Esophagus muscularis mucosa (tissue), 4 donors: ENCODE data around the gene LMF2. TPM values are rescaled to one million over a fixed set of nuclear protein-coding genes. Genes with fewer than 3 reads are reported as not detected.

Experiments used
- DNase-seq: peaks from one replicate; pipeline ENCODE4 v3.0.0-alpha.2; 2017; ENCODE audit errors: extremely low spot score
- H3K27ac ChIP-seq, 4 donors: fragments of 200-600 bp; sonication (generic); replicated peaks in 1 of 4; 1 replicate in 3 of 4; 2 replicates in 1 of 4; pipeline ENCODE4 v1.5.1; 2016 to 2019; ENCODE audit warnings: mild to moderate bottlenecking in 1 of 4
- H3K27me3 ChIP-seq, 4 donors: fragments of 200-600 bp; sonication (generic); one replicate each; pipeline versions ENCODE4 v1.5.1 to v1.6.0; 2016 to 2019
- H3K36me3 ChIP-seq, 4 donors: fragments of 200-600 bp; sonication (generic); one replicate each; pipeline ENCODE4 v1.5.1; 2016 to 2019
- H3K4me1 ChIP-seq, 4 donors: fragments of 200-600 bp; sonication (generic); one replicate each; pipeline ENCODE4 v1.5.1; 2016 to 2019
- H3K4me3 ChIP-seq, 4 donors: fragments of 200-600 bp; sonication (generic); 1 replicate in 2 of 4; 2 replicates in 2 of 4; pipeline ENCODE4 v1.5.1; 2016 to 2019; ENCODE audit warnings: mild to moderate bottlenecking in 4 of 4, moderate library complexity in 1 of 4
- H3K9me3 ChIP-seq, 4 donors: fragments of 200-600 bp; sonication (generic); 1 replicate in 3 of 4; 2 replicates in 1 of 4; pipeline ENCODE4 v1.5.1; 2016 to 2019
- EP300 ChIP-seq: sonication (generic); formaldehyde crosslinking; IDR thresholded peaks from one replicate; pipeline ENCODE4 v1.6.1; 2017; ENCODE audit warnings: antibody characterized with exemption
- POLR2A ChIP-seq: fragments of 450-650 bp; IDR thresholded peaks from one replicate; pipeline ENCODE4 v1.6.1; 2017; ENCODE audit warnings: antibody characterized with exemption, moderate library complexity, mild to moderate bottlenecking, low read depth
- POLR2AphosphoS5 ChIP-seq, 2 donors: sonication (generic); formaldehyde crosslinking; IDR thresholded peaks; one replicate each; pipeline ENCODE4 v1.6.1; 2017; ENCODE audit warnings: antibody characterized with exemption in 2 of 2
- WGBS: methylation state at CpG from one replicate; pipeline ENCODE4 v1.1.5; 2018; 5-methylcytosine and 5-hydroxymethylcytosine counted together
- intact Hi-C: fragments of 100-400 bp; cut with DNase I; formaldehyde crosslinking; loops from one replicate; pipeline ENCODE4 v1.15.1; 2023
- total RNA-seq, 4 donors: library from RNA; depleted of rRNA; stranded (reverse); fragments of >200 nt; gene quantifications; one replicate each; pipeline versions ENCODE4 v1.1.0 to v1.2.1, GENCODE V29; 2016
- TF ChIP-seq, protein P1 (sequence below), 3 experiments: fragments of 200-600 bp in 2 of 3; fragments of 450-650 bp in 1 of 3; sonication (generic) in 2 of 3; IDR thresholded peaks; one replicate each; pipeline ENCODE4 v1.5.1; 2017 to 2019; ENCODE audit warnings: antibody characterized with exemption in 3 of 3, mild to moderate bottlenecking in 2 of 3, moderate library complexity in 1 of 3

LMF2 gene
- total RNA-seq, 4 donors from 2014 or later = 34.9 to 67.1 (median 46.8) TPM

DNA sequence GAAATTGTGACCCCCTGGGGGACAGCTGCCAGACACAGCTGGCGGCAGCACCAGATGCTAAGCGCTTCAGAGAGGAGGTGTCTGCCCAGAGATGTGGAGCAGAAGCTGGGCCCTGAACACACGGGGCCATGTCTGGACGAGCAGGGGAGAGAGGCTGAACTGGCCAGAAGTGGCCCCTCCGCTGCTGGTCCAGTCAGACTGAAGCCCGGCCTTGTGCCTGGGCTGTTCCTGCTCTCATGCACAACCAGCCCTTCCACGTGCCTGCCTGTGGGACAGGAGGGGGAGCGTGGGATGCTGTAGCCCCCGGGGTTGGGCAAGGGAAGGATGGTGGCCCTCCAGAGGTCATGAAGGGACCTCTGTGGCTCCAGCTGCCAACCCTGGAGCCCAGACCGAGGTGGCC is 24.4 kb downstream of the LMF2 start:
- no peak overlapping the region for H3K4me3 ChIP-seq
- intact Hi-C loops = no loop called here
- WGBS = 80% methylated on average over 4 of the region's 10 CpGs

GRCh38 chr22:50482107-50483074 is 25.1 kb downstream of the LMF2 start:
- no peak overlapping the region for H3K27ac ChIP-seq
- TF ChIP-seq, protein P1, sequence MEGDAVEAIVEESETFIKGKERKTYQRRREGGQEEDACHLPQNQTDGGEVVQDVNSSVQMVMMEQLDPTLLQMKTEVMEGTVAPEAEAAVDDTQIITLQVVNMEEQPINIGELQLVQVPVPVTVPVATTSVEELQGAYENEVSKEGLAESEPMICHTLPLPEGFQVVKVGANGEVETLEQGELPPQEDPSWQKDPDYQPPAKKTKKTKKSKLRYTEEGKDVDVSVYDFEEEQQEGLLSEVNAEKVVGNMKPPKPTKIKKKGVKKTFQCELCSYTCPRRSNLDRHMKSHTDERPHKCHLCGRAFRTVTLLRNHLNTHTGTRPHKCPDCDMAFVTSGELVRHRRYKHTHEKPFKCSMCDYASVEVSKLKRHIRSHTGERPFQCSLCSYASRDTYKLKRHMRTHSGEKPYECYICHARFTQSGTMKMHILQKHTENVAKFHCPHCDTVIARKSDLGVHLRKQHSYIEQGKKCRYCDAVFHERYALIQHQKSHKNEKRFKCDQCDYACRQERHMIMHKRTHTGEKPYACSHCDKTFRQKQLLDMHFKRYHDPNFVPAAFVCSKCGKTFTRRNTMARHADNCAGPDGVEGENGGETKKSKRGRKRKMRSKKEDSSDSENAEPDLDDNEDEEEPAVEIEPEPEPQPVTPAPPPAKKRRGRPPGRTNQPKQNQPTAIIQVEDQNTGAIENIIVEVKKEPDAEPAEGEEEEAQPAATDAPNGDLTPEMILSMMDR (IDR thresholded peaks at IDR 0.05) = no peak
- no peak for TF ChIP-seq POLR2A
- no peak for TF ChIP-seq EP300
- no peak for TF ChIP-seq POLR2AphosphoS5 (IDR thresholded peaks at IDR 0.05)
- 37% methylated on average over 9 of the region's 35 CpGs for WGBS
- H3K4me1 ChIP-seq = peaks cover 3 to 19% (median 16%) of the 10 kb centered on the region in 4 donors
- intact Hi-C loops = no loop called here
- no peaks in the 10 kb centered on the region for H3K36me3 ChIP-seq
- H3K4me3 ChIP-seq = peak overlapping the region; percentile 46 to 61 (median 52)
- DNase-seq = no peak
- H3K27me3 ChIP-seq = peaks cover 10 to 89% (median 44%) of the 10 kb centered on the region in 4 donors
- H3K9me3 ChIP-seq = no peaks in the 10 kb centered on the region

More for the DNA sequence above, 24.4 kb downstream of the LMF2 start:
- Histone ChIP-seq H3K9me3 (no peaks in the 10 kb centered on the region), H3K36me3 (no peaks in the 10 kb centered on the region), H3K27me3 (peaks cover 10 to 96% (median 46%) of the 10 kb centered on the region in 4 donors), H3K27ac (no peak overlapping the region), H3K4me1 (peaks cover 3 to 19% (median 16%) of the 10 kb centered on the region in 4 donors)
- no peak for DNase-seq
- TF ChIP-seq POLR2A = no peak
- TF ChIP-seq POLR2AphosphoS5 (IDR thresholded peaks at IDR 0.05) = no peak
- TF ChIP-seq, protein P1 (IDR thresholded peaks at IDR 0.05) = no peak
- TF ChIP-seq EP300 = no peak

GRCh38 chr22:50481440-50482106 is 25.9 kb downstream of the LMF2 start, which contains the start of gene ADM2:
Gene ADM2, plus strand, starts transcription at chr22:50481543. Its CDS starts 305 bp downstream, at chr22:50481848.
- Histone ChIP-seq H3K36me3 (no peaks in the 10 kb centered on the region), H3K9me3 (no peaks in the 10 kb centered on the region), H3K4me1 (peaks cover 3 to 19% (median 16%) of the 10 kb centered on the region in 4 donors), H3K27ac (no peak within 1 kb of the TSS), H3K27me3 (peaks cover 10 to 81% (median 44%) of the 10 kb centered on the region in 4 donors), H3K4me3 (peak within 1 kb of the TSS; percentile 46 to 61 (median 52))
- no peak for DNase-seq
- intact Hi-C loops = no loop called here
- 13% methylated on average over 4 of the region's 70 CpGs for WGBS
- no peak for TF ChIP-seq EP300
- TF ChIP-seq, protein P1 (IDR thresholded peaks at IDR 0.05) = no peak
- TF ChIP-seq POLR2AphosphoS5 (IDR thresholded peaks at IDR 0.05) = no peak
- no peak for TF ChIP-seq POLR2A

- intact Hi-C loops = no loop called here
- TF ChIP-seq POLR2A (no peak), EP300 (no peak), POLR2AphosphoS5 (IDR thresholded peaks at IDR 0.05) (no peak)
- TF ChIP-seq, protein P1 (IDR thresholded peaks at IDR 0.05) = no peak
- Histone ChIP-seq H3K27ac (no peak overlapping the region), H3K9me3 (no peaks in the 10 kb centered on the region), H3K4me1 (peaks cover 3 to 19% (median 16%) of the 10 kb centered on the region in 4 donors), H3K4me3 (peak overlapping the region; percentile 46 to 61 (median 52)), H3K36me3 (no peaks in the 10 kb centered on the region), H3K27me3 (peaks cover 10 to 75% (median 44%) of the 10 kb centered on the region in 4 donors)
- 27% methylated on average over 3 of the region's 45 CpGs for WGBS
- DNase-seq = no peak
Observed at GRCh38 chr22:50481045-50481439, 26.5 kb downstream of the LMF2 start.
